ENCODE results near the gene COMT.

The COMT gene

DNA sequence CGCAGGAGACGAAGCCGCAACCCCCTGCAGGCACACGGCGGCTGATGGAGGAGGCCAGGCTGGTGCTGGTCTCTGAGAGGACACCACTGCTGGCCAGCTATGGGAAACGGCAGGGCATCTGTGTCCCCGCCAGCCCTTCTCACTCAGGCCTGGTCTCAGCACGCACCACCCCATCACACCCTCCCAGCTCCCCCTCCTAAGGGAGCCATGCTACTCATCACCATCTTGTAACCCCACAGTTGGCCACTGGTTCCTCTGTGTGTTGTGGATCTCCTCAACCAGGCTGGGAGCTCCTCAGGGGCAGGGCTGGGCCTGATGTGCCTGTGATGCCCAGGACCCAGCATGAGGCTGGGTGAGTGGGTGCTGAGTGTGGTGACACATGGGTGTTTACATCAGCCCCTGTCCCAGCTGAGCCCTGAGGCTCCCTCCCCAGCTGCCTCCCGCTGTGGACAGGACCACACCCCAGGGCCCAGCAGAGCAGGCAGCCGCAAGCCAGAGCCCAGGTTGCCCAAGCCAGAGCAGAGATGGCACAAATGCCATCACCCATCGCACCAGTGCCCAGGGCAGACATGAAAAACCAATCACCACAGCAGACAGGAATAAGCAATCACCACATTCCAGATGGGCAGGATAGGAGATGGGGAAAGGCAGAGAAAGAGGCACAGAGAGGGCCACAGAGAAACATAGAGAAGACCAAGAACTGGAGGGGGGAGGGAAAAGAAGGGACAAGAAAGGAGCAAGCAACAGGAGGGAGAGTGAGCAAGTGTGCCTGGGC, 66.8 kb downstream of the COMT start:
- no peak overlapping the region for H3K4me3 ChIP-seq (ENCODE audit: low read depth, low read length)
- DNase-seq (ENCODE audit: low read depth), result no peak
- TF ChIP-seq CTCF (IDR thresholded peaks at IDR 0.05; ENCODE audit: control insufficient read depth, extremely low read depth, insufficient read depth), result no peak

DNA sequence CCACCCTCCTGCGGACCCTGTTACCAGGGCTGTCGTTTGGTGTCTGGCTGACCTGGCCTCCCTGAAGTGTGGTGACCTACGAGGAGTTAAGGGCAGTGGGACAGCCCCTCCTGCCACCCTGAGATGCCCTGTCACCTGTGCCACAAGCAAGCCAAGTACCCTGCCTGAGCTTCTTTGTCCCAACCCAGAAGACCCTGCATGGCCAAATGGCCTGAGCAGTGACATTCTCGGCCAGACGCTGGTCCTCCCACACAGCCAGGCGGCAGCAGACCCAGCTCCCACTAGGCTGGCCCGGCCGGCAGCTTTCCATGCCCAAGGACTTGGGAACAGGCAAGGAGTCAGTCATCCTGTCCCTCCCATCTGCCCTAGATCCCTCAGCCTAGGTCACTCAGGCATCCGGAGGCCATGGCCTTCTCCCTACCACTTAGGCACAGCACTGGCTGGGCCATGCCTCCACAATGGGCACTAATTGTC, 67.5 kb downstream of the COMT start:
- H3K4me3 ChIP-seq (ENCODE audit: low read depth, low read length), result no peak overlapping the region
- TF ChIP-seq CTCF (IDR thresholded peaks at IDR 0.05; ENCODE audit: control insufficient read depth, extremely low read depth, insufficient read depth), result no peak
- DNase-seq (ENCODE audit: low read depth), result no peak

DNA sequence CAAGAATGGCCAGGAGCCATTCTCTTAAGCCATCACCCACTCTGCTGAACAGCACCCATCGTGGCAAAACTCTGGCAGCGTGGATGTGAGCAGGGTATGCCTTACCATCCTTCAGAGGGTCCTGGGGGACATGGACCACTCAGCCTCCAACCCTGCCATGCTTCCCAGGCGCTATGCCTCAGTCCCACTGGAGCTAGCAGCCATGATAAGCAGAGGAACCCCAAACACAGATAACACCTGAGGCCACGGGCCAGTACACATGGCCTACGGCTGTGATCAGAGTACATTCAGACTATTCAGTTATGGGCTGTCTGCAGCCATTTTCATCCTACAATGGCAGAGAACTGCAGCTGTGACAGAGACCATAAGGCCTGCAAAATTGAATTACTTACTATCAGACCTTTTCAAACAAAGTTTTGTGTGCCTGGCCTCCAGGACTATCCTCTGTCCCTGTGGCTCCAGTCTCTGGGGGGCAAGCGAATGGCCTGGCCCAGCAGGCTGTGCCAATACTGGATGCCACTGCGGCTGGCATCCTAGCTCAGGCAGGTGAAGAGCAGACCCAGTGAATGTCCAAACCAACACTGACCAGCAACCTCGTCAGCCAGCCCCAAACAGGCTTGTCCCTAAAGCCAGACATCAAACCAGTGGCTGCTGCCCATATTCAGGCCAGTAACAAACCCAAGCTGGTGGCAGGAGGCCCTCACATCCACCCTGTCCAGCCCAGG, 68.2 kb downstream of the COMT start:
- DNase-seq (ENCODE audit: low read depth), result no peak
- no peak for TF ChIP-seq CTCF (IDR thresholded peaks at IDR 0.05; ENCODE audit: control insufficient read depth, extremely low read depth, insufficient read depth)
- H3K4me3 ChIP-seq (ENCODE audit: low read depth, low read length), result no peak overlapping the region

GRCh38 chr22:20010307-20011122, 68.9 kb downstream of the COMT start:
- TF ChIP-seq CTCF (IDR thresholded peaks at IDR 0.05; ENCODE audit: control insufficient read depth, extremely low read depth, insufficient read depth), result no peak
- no peak for DNase-seq (ENCODE audit: low read depth)
- H3K4me3 ChIP-seq (ENCODE audit: low read depth, low read length), result no peak overlapping the region

DNA sequence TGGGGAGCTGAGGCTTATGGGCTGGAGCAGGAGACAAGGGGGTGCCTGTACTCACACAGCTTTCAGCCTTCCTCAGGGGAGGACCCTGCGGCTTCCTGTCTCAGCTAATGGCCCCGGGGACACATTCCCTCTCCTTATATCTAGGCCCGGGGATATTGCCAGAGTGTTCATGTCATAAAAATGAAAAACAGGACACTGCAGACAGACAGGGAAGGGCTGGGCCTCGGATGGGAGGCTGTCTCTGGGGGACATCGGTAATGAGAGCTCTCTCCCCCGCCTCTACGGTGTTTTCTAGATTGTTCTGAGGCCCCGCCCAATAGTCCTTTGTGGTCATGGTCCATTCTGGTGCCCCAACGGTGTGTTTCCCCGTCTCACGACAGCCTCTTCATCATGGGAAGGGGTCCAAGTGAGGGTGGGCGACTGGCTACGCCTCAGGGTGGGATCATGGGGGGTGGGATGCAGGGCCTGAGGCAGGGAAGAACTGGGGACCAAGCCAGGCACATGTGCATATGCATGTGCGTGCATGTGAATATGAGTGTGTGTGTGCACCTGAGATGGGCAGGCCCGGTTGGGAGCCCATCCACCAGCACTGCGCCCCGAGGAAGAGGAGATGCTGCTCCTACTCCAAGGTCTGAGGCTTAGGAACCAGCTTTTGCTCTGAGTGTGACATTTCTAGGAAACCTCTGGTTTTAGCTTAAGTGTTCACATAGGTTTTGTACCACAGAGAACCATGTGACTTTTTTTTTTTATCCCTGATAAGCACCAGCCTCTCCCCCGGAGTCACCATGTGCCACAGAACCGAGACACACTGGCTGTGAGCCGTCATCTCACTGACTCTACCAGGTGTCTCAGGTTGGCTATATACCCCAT, 69.8 kb downstream of the COMT start:
- DNase-seq (ENCODE audit: low read depth), result no peak
- no peak overlapping the region for H3K4me3 ChIP-seq (ENCODE audit: low read depth, low read length)
- TF ChIP-seq CTCF (IDR thresholded peaks at IDR 0.05; ENCODE audit: control insufficient read depth, extremely low read depth, insufficient read depth), result no peak
